Ramos (cell line): ENCODE measurements around the gene RNASEH1.

Experiments used
- in situ Hi-C: fragments of 300-500 bp; cut with MboI; formaldehyde crosslinking; loops from one replicate; pipeline ENCODE4 v1.14.3; 2022; ENCODE audit warnings: low sequenced_read_pairs; ENCODE audit not compliant: unreplicated experiment

The RNASEH1 gene

GRCh38 chr2:3558205-3559014, at the start of gene RNASEH1:
Gene RNASEH1, minus strand, starts transcription at chr2:3558333. Its CDS starts 73 bp downstream, at chr2:3558260.
- in situ Hi-C loops = no loop called here

GRCh38 chr2:3606370-3607201, 48.5 kb upstream of the RNASEH1 start:
- in situ Hi-C loops = no loop called here

DNA sequence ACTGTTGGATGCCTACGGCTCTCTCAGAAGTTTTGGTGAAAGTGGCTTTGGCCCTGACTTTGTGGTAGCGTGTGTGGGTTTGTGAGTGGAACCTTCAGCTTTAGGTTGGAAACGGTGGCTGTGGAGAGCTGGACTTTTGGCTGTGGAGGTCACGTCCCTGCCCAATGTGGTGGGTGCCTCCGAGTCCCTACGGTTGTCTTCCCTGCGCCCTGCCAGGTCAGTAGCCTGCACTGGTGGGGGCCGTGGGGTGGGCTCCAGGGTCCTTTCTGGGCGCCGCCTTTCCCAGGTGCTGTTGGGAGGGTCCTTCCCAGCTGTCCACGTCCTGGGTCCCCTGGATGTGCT, 47.9 kb upstream of the RNASEH1 start:
- in situ Hi-C loops = no loop called here

DNA sequence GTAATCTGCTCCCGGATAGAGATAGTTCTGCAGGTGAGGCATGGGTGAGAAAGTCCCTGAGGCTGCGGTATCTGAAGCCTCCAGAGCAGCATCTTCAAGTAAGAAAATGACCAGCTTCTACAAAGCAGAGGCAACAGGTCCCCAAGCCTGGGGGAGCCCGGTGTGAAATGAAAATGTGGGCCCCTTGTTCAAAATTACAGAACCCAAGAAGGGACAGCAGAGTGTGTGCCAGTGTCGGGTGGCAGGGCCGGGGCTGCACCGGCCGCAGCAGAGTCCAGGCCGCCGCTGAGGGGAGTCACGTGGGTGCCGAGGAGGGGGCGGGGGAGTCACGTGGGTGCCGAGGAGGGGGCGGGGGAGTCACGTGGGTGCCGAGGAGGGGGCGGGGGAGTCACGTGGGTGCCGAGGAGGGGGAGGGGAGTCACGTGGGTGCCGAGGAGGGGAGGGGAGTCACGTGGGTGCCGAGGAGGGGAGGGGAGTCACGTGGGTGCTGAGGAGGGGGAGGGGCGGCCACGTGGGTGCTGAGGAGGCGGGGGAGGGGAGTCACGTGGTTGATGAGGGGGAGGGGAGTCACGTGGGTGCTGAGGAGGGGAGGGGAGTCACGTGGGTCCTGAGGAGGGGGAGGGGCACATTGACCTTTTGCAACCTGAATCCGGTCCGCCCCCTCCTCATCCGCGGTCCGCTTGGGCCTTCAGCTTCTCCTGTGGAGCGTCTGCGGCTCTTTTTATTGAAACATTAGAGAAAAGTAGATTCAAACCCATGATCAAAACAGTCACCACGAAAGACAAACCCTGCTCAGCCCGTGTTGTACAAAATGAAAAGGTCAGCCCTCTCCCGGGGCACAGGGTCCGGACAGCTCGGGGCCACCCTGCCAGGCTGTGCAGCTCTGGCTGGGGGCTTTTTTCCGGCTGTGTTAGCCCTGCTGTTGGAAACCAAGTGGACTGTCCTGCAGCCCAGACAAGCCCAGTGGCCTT, 47.1 kb upstream of the RNASEH1 start:
- in situ Hi-C loops = no loop called here

DNA sequence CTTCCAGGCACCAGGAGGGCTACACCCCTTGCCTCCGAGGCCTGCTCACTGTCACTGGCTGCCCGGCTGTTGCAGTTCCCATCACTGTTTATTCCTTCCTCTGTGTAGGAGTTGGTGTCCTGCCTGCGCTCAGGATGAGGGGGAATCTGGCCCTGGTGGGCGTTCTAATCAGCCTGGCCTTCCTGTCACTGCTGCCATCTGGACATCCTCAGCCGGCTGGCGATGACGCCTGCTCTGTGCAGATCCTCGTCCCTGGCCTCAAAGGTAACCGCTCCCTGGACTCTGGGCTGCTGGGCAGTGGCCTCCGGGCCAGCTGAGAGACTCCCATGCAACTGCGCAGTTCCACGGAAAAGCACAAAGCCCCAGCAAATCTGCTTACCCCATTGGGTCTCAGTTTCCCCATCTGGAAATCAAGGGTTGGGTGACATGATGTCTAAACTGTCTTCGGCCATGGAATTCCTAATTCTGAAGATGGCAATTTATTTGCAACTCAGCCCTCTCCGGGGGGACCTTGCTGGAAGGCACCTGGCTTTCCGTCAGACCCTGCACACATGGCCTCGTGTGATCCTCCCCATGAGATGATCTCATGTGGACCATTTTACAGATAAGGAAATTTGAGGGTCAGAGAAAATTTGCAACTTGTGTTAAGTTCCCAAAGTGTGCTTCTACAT, 46.2 kb upstream of the RNASEH1 start:
- in situ Hi-C loops = no loop called here

DNA sequence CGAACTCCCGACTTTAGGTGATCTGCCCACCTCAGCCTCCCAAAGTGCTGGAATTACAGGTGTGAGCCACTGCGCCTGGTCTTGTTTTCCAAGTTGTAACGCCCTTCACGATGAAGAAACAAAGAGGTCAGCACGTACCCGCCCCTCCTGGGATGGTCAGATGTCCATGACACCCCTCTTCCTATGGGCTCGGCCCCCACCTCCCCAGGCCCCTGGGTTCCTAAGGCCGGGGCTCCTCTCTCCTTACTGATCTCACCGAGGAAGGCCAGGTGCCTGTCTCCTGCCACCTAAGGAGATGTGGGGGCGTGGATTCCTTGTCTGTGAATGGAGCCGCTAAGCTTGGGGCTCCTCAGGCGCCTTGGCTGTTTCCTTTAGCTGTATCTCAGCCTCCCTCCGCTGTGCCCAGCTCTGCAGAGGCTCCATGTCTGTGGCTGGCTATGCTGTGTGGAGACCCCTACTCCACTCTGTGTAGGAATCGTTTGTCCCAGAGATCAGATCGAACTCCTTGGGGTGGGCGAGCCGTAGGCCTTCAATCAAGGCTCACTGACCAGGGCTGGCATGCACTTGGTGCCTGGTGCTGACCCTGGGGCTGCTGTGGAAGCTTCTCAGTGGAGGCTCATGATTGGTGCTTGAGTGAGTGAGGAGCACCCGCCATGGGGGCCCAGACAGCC, 45.5 kb upstream of the RNASEH1 start:
- in situ Hi-C loops = no loop called here

DNA sequence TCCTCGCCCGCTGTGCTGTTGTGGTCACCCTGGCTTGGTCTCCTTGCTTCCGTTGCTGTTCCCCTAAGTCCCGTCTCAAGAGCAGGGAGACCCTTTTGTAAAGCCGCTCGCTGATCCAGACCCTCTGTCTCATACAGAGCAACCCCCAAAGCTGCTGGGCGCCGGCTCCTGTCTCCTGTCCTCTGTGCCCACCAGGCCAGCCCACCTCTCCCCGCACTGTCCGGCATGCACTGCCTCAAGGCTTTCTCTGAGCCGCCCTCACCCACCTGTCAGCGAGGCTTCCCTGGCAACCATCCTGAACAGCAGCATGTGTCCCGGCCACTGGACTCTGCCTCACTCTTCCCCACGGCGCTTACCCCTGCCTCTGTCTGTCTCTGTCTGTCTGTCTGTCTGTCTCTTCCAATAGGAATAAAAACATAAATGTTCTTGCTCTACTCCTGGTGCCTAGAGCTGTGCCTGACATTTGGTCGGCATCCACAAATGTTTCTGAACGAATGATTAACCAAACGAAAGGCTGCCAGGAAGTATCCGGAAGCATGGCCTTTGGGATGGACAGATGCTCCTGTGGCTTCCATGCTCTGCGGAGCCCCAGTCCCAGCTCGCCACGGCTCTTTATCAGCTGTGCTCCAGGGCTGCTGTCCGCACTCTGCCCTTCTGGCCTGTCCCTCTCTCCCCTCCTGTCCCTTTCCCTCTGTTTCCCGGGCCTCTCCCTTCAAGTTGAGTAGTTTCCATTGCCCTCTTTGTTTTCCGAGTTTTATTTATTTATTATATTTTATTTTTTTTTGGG, 44.6 kb upstream of the RNASEH1 start:
- in situ Hi-C loops = no loop called here

DNA sequence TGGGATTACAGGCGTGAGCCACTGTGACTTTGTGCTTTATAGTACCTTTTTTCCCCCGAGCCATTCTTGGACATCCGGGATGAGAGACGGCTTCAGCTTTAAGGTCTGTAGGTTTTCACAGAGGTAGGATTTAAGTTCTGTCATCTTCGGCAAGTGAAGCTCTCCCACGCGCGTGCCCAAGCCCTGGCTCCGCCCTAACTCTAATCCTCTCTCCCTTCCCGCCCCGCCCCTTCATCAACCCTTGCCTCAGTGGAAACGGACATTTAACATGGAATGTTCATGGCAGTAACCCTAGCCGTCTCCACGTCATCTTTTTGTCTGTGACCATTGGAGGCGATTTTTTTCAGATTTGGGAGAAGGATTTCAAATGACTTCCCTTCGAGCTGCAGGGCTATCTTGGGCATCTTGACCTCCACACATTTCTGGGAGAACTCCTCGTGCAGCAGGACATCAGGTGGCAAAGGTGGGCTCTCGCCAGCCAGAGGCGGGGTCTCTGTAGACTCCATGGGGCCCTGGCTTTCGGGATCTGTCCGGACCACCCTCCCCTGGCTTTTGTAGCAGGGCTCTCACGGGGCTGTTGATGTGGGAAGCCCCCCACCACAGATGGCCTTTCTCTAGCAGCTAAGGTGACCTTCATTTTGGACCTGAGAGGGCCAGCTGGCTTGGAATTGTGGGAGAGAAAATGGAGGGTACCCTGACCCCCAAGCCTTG, 43.6 kb upstream of the RNASEH1 start:
- in situ Hi-C loops = no loop called here

- in situ Hi-C loops = no loop called here
Measured at GRCh38 chr2:3600256-3600855, 42.2 kb upstream of the RNASEH1 start.

GRCh38 chr2:3598912-3599854, 41.0 kb upstream of the RNASEH1 start:
- in situ Hi-C loops = no loop called here

- in situ Hi-C loops = no loop called here
Measured at GRCh38 chr2:3598197-3598910, 40.2 kb upstream of the RNASEH1 start.

- in situ Hi-C loops = no loop called here
Measured at GRCh38 chr2:3597567-3597966, 39.4 kb upstream of the RNASEH1 start.

GRCh38 chr2:3596901-3597417, 38.8 kb upstream of the RNASEH1 start:
- in situ Hi-C loops = no loop called here

GRCh38 chr2:3595985-3596384, 37.9 kb upstream of the RNASEH1 start:
- in situ Hi-C loops = no loop called here

DNA sequence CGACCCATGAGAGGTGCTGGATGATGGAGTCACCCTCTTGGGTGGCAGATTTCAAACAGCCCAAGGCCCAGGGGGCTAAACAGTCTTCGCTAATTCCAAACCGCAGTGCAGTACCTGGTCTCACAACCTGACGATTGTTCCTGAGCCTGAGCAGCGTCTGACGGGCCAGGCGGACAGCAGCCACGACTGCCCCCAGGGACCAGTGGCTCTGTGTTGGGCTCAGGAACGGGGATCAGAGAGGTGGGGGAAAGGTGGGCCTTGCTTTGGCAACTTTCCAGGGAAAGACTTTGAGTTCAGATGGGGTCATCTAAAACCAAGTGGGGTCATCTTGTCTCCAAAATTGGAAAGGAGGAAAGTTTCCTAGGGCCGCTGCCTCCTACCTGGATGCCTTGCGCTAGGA, 37.3 kb upstream of the RNASEH1 start:
- in situ Hi-C loops = no loop called here
